HFFc6 (cell line): Measurements from ENCODE around the gene S1PR3. TPM values are rescaled to one million over a fixed set of nuclear protein-coding genes. Genes with fewer than 3 reads are reported as not detected.
A peak's percentile ranks its signal among the peaks of the same experiment; 100 is the strongest.

Source experiments
- DNase-seq: peaks from one replicate; pipeline ENCODE4 v3.0.0-alpha.2; 2018
- H3K27ac Mint-ChIP-seq: 2 replicates; pipeline ENCODE4 v1.8.0; 2020; ENCODE audit warnings: mild to moderate bottlenecking, mixed read lengths
- H3K27me3 Mint-ChIP-seq: 2 replicates; pipeline ENCODE4 v1.8.0; 2021; ENCODE audit warnings: mild to moderate bottlenecking, moderate library complexity, mixed read lengths; ENCODE audit not compliant: insufficient read depth
- H3K36me3 Mint-ChIP-seq: 2 replicates; pipeline ENCODE4 v1.8.0; 2021; ENCODE audit warnings: low read depth, mixed read lengths
- H3K4me1 Mint-ChIP-seq: 2 replicates; pipeline ENCODE4 v1.8.0; 2020; ENCODE audit warnings: low read depth, mixed read lengths
- H3K4me3 Mint-ChIP-seq: 2 replicates; pipeline ENCODE4 v1.8.0; 2020; ENCODE audit warnings: mild to moderate bottlenecking, moderate library complexity, mixed read lengths
- H3K9me3 Mint-ChIP-seq: 2 replicates; pipeline ENCODE4 v1.8.0; 2020; ENCODE audit warnings: mild to moderate bottlenecking, mixed read lengths
- total RNA-seq, 6 experiments: library from RNA; stranded (reverse); fragmentation: NEBNext Ultra II Directional; extraction: Animal tissue kit (Norgen Biotek cat#: 25700); gene quantifications; 2 replicates in 1 of 6; 3 replicates in 5 of 6; pipeline ENCODE4 v1.2.3, GENCODE V29; 2021
- TF ChIP-seq, protein P1 (sequence below): fragments of 200-600 bp; sonication (generic); IDR thresholded peaks from 2 replicates; pipeline ENCODE4 v1.5.0; 2021; ENCODE audit warnings: antibody characterized with exemption, mild to moderate bottlenecking

Gene S1PR3
- total RNA-seq, 6 experiments from 2014 or later, result 15.1 to 27.7 (median 23.9) TPM

- no peak overlapping the region for H3K27ac Mint-ChIP-seq
- no peaks in the 10 kb centered on the region for H3K36me3 Mint-ChIP-seq
- DNase-seq, result no peak
- H3K4me3 Mint-ChIP-seq, result no peak overlapping the region
- TF ChIP-seq, protein P1, sequence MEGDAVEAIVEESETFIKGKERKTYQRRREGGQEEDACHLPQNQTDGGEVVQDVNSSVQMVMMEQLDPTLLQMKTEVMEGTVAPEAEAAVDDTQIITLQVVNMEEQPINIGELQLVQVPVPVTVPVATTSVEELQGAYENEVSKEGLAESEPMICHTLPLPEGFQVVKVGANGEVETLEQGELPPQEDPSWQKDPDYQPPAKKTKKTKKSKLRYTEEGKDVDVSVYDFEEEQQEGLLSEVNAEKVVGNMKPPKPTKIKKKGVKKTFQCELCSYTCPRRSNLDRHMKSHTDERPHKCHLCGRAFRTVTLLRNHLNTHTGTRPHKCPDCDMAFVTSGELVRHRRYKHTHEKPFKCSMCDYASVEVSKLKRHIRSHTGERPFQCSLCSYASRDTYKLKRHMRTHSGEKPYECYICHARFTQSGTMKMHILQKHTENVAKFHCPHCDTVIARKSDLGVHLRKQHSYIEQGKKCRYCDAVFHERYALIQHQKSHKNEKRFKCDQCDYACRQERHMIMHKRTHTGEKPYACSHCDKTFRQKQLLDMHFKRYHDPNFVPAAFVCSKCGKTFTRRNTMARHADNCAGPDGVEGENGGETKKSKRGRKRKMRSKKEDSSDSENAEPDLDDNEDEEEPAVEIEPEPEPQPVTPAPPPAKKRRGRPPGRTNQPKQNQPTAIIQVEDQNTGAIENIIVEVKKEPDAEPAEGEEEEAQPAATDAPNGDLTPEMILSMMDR, result no peak
- no peaks in the 10 kb centered on the region for H3K9me3 Mint-ChIP-seq
- H3K4me1 Mint-ChIP-seq, result peaks cover 66% of the 10 kb centered on the region
- H3K27me3 Mint-ChIP-seq, result no peaks in the 10 kb centered on the region; the same call in 1 of the 2 replicates
Measured at GRCh38 chr9:88949425-88949824, 41.8 kb upstream of the S1PR3 start.

GRCh38 chr9:88949961-88950340 lies 41.3 kb upstream of the S1PR3 start:
- Mint-ChIP-seq H3K4me1 (peaks cover 69% of the 10 kb centered on the region), H3K9me3 (no peaks in the 10 kb centered on the region)

GRCh38 chr9:88950341-88951154 lies 40.7 kb upstream of the S1PR3 start:
- Mint-ChIP-seq H3K4me1 (peaks cover 69% of the 10 kb centered on the region), H3K27ac (peak overlapping the region; percentile 48), H3K36me3 (no peaks in the 10 kb centered on the region), H3K27me3 (no peaks in the 10 kb centered on the region; the same call in 1 of the 2 replicates), H3K4me3 (peak overlapping the region; percentile 74), H3K9me3 (no peaks in the 10 kb centered on the region)
- DNase-seq, result peak; percentile 77
- TF ChIP-seq, protein P1, result no peak

More at GRCh38 chr9:88949961-88950340, 41.3 kb upstream of the S1PR3 start:
- Mint-ChIP-seq H3K27me3 (no peaks in the 10 kb centered on the region; the same call in 1 of the 2 replicates), H3K4me3 (peak overlapping the region; percentile 74; the same call in 1 of the 2 replicates), H3K36me3 (no peaks in the 10 kb centered on the region), H3K27ac (peak overlapping the region; percentile 27; the same call in 1 of the 2 replicates)
- no peak for DNase-seq
- TF ChIP-seq, protein P1, result no peak

GRCh38 chr9:88951155-88951542 lies 40.1 kb upstream of the S1PR3 start:
- Mint-ChIP-seq H3K4me3 (peak overlapping the region; percentile 74; the same call in 1 of the 2 replicates), H3K27ac (peak overlapping the region; percentile 48; the same call in 1 of the 2 replicates), H3K36me3 (no peaks in the 10 kb centered on the region), H3K9me3 (no peaks in the 10 kb centered on the region), H3K27me3 (no peaks in the 10 kb centered on the region; the same call in 1 of the 2 replicates), H3K4me1 (peaks cover 69% of the 10 kb centered on the region)
- TF ChIP-seq, protein P1, result no peak
- no peak for DNase-seq

GRCh38 chr9:88952086-88952615 lies 39.1 kb upstream of the S1PR3 start:
- Mint-ChIP-seq H3K9me3 (no peaks in the 10 kb centered on the region), H3K36me3 (no peaks in the 10 kb centered on the region), H3K4me3 (no peak overlapping the region), H3K4me1 (peaks cover 67% of the 10 kb centered on the region), H3K27ac (no peak overlapping the region), H3K27me3 (no peaks in the 10 kb centered on the region; the same call in 1 of the 2 replicates)
- no peak for DNase-seq
- TF ChIP-seq, protein P1, result no peak
